Calu3 (cell line): ENCODE results near the gene SLC31A2. TPM values are rescaled to one million over a fixed set of nuclear protein-coding genes. Genes with fewer than 3 reads are reported as not detected.

Source experiments
- BruUV-seq: library from RNA; stranded (reverse); fragments of 400-500 nt; replicated peaks from 2 replicates; lab custom pipeline; 2021; lab: Mats Ljungman, UMichigan
- CTCF ChIA-PET: fragments of 300-600 bp; sonication (Branson Sonifier 250); formaldehyde crosslinking; loops from one replicate; lab custom pipeline; 2022; ENCODE audit warnings: antibody characterized with exemption; lab: Charles Lee
- DNase-seq: peaks from one replicate; pipeline ENCODE4 v3.0.0; 2022
- H3K27ac Mint-ChIP-seq: one replicate; pipeline ENCODE4 v1.8.0; 2022; ENCODE audit warnings: mixed read lengths; ENCODE audit not compliant: unreplicated experiment
- H3K27me3 Mint-ChIP-seq: one replicate; pipeline ENCODE4 v1.8.0; 2022; ENCODE audit warnings: mixed read lengths; ENCODE audit not compliant: unreplicated experiment
- H3K36me3 Mint-ChIP-seq: one replicate; pipeline ENCODE4 v1.8.0; 2022; ENCODE audit warnings: mild to moderate bottlenecking, moderate library complexity, mixed read lengths; ENCODE audit not compliant: insufficient read depth, unreplicated experiment
- H3K4me1 Mint-ChIP-seq: one replicate; pipeline ENCODE4 v1.8.0; 2022; ENCODE audit warnings: mild to moderate bottlenecking, low read depth, mixed read lengths; ENCODE audit not compliant: unreplicated experiment
- H3K4me3 Mint-ChIP-seq: one replicate; pipeline ENCODE4 v1.8.0; 2022; ENCODE audit warnings: mild to moderate bottlenecking, low read depth, moderate library complexity, mixed read lengths; ENCODE audit not compliant: unreplicated experiment
- H3K9me3 Mint-ChIP-seq: one replicate; pipeline ENCODE4 v1.8.0; 2022; ENCODE audit warnings: low read depth, mixed read lengths; ENCODE audit not compliant: unreplicated experiment
- intact Hi-C: fragments of 100-400 bp; cut with micrococcal nuclease; formaldehyde crosslinking; loops from one replicate; pipeline ENCODE4 v1.10.0; 2022; ENCODE audit not compliant: unreplicated experiment
- total RNA-seq: library from RNA; stranded (reverse); gene quantifications from 2 replicates; pipeline ENCODE4 v1.2.3, GENCODE V29; 2022
- TF ChIP-seq, protein P1 (sequence below): fragments of 200-600 bp; IDR thresholded peaks from one replicate; pipeline ENCODE4 v1.8.0; 2022; ENCODE audit warnings: antibody characterized with exemption; ENCODE audit not compliant: unreplicated experiment

The SLC31A2 gene
- total RNA-seq, 1 experiment from 2014 or later: 1.8 TPM

DNA sequence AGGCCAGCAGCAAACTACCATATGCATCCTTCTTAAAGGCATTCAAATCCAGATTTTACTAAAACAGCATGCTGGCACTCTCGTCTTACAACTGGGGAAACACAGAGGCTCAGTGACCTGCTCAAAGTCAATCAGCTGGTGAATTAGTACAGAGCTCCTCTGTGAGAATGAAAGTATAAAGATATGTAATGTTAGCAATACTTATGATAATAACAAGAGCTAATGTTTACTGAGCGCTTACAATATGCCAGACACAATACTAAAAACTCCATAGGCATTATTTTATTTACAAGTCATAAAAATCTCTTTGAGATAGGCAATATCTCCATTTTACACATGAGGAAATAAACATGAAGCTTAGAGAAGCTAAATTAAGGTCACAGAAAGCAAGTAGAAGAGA lies 41.6 kb downstream of the SLC31A2 start:
- CTCF ChIA-PET: no interaction called here
- no TSS peak for BruUV-seq
- DNase-seq: no peak
- TF ChIP-seq, protein P1, sequence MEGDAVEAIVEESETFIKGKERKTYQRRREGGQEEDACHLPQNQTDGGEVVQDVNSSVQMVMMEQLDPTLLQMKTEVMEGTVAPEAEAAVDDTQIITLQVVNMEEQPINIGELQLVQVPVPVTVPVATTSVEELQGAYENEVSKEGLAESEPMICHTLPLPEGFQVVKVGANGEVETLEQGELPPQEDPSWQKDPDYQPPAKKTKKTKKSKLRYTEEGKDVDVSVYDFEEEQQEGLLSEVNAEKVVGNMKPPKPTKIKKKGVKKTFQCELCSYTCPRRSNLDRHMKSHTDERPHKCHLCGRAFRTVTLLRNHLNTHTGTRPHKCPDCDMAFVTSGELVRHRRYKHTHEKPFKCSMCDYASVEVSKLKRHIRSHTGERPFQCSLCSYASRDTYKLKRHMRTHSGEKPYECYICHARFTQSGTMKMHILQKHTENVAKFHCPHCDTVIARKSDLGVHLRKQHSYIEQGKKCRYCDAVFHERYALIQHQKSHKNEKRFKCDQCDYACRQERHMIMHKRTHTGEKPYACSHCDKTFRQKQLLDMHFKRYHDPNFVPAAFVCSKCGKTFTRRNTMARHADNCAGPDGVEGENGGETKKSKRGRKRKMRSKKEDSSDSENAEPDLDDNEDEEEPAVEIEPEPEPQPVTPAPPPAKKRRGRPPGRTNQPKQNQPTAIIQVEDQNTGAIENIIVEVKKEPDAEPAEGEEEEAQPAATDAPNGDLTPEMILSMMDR: no peak
- no peaks in the 10 kb centered on the region for H3K27me3 Mint-ChIP-seq
- no peaks in the 10 kb centered on the region for H3K36me3 Mint-ChIP-seq
- no peak overlapping the region for H3K27ac Mint-ChIP-seq
- H3K4me1 Mint-ChIP-seq: no peaks in the 10 kb centered on the region
- H3K9me3 Mint-ChIP-seq: no peaks in the 10 kb centered on the region
- intact Hi-C loops: no loop called here
- H3K4me3 Mint-ChIP-seq: no peak overlapping the region

DNA sequence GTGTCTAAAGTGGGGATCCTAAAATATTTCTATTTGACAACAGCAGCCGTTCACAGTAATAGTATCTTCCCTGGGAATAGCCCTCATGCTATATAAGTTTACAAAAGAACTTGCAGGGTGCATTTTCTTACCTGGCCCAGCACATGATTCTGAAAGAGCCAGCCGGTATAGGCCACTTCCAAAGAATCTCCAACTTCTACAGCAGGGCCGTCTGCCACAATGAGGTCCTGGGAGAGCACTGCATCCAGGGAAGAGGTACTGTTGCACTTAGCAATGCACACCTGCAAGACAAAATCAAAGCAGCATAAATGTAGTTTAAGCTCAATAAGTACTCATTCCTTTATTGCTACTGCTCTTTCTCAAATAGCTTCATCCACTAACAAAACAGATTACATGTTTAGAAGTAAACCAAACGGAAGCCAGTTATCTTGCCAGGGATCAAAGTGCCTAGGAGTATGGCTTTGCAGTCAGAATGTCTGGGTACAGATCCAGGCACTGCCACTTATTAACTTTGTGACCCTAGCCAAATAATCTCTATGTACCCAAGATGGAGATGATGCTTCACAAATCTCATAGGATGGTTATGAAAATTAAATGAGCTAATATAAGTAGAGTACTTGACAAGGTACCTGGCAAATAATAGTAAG lies 49.0 kb downstream of the SLC31A2 start:
- no TSS peak for BruUV-seq
- no peaks in the 10 kb centered on the region for H3K4me1 Mint-ChIP-seq
- no peak for DNase-seq
- H3K27ac Mint-ChIP-seq: no peak overlapping the region
- intact Hi-C loops: loop anchor here (10.0 kb wide), 1 partner anchor 65 kb away; no protein-coding TSS in a partner anchor
- no peaks in the 10 kb centered on the region for H3K36me3 Mint-ChIP-seq
- H3K4me3 Mint-ChIP-seq: no peak overlapping the region
- H3K27me3 Mint-ChIP-seq: no peaks in the 10 kb centered on the region
- TF ChIP-seq, protein P1: no peak
- H3K9me3 Mint-ChIP-seq: no peaks in the 10 kb centered on the region
- CTCF ChIA-PET: no interaction called here

DNA sequence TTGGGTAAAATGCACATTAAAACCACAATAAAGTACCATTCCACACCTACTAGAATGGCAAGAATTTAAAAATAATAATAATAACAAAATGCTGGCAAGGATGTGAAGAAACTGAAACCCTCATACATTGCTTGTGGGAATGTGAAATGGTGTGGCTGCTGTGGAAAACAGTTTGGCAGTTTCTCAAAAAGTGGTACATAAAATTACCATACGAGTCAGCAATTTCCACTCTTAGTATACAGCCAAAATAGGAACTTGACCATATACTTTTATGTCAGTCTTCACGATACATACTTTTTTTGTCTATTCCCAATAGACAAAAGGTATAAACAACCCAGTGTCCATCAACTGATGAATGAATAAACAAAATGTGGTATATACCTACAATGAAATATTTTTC lies 54.6 kb downstream of the SLC31A2 start:
- H3K27ac Mint-ChIP-seq: no peak overlapping the region
- TF ChIP-seq, protein P1: no peak
- H3K9me3 Mint-ChIP-seq: no peaks in the 10 kb centered on the region
- intact Hi-C loops: loop anchor here (10.0 kb wide), 1 partner anchor 59 kb away; no protein-coding TSS in a partner anchor
- H3K4me1 Mint-ChIP-seq: no peaks in the 10 kb centered on the region
- no TSS peak for BruUV-seq
- CTCF ChIA-PET: no interaction called here
- no peak overlapping the region for H3K4me3 Mint-ChIP-seq
- H3K36me3 Mint-ChIP-seq: no peaks in the 10 kb centered on the region
- H3K27me3 Mint-ChIP-seq: no peaks in the 10 kb centered on the region
- no peak for DNase-seq

DNA sequence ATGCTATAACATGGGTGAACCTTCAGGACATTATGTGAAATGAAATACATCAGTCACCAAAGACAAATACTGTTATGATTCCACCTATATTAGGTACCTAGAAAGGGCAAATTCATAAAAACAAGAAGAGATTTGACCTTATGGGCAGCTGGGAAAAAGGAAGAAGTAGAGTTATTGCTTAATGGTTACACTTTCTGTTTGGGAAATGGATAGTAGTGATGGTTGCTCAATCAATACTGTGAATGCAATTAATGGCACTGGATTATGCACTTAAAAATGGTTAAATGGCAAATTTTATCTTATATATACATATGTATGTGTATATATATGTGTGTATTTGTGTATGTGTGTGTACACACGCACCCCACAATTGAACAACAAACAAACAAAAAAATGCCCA lies 55.1 kb downstream of the SLC31A2 start:
- CTCF ChIA-PET: interaction anchor here (0.5 kb wide), 1 partner anchor 563 kb away, joined by 3 read pairs; no protein-coding TSS in a partner anchor
- BruUV-seq: no TSS peak
- Mint-ChIP-seq H3K4me1 (no peaks in the 10 kb centered on the region), H3K36me3 (no peaks in the 10 kb centered on the region), H3K9me3 (no peaks in the 10 kb centered on the region), H3K27me3 (no peaks in the 10 kb centered on the region), H3K4me3 (no peak overlapping the region), H3K27ac (no peak overlapping the region)
- TF ChIP-seq, protein P1: no peak
- intact Hi-C loops: loop anchor here (10.0 kb wide), 1 partner anchor 59 kb away; no protein-coding TSS in a partner anchor
- DNase-seq: no peak
